Lower leg skin (tissue), 3 donors: Measurements from ENCODE around the gene PARD6G.

ENCODE experiments used
- CTCF ChIP-seq, 3 donors: fragments of 450-650 bp; IDR thresholded peaks; one replicate each; pipeline ENCODE4 v1.5.1; 2016; ENCODE audit warnings: antibody characterized with exemption in 3 of 3, mild to moderate bottlenecking in 3 of 3, moderate library complexity in 2 of 3
- POLR2A ChIP-seq, 2 donors: fragments of 450-650 bp; IDR thresholded peaks; one replicate each; pipeline ENCODE4 v1.6.1; 2016 to 2017; ENCODE audit warnings: antibody characterized with exemption in 2 of 2, mild to moderate bottlenecking in 1 of 2, moderate library complexity in 1 of 2

GRCh38 chr18:80204142-80204541 is 43.2 kb downstream of the PARD6G start:
- TF ChIP-seq CTCF (IDR thresholded peaks at IDR 0.05) (no peak), POLR2A (IDR thresholded peaks at IDR 0.05) (no peak)
